Endothelial cell of umbilical vein (primary cell): ENCODE data around the gene NR5A2. TPM values are rescaled to one million over a fixed set of nuclear protein-coding genes. Genes with fewer than 3 reads are reported as not detected.

Source experiments
- BruUV-seq: library from RNA; stranded (reverse); fragments of 400-500 nt; replicated peaks from 2 replicates; lab custom pipeline; 2021; lab: Mats Ljungman, UMichigan
- CTCF ChIA-PET: fragments of 300-600, 350-600 bp; sonication (Branson Sonifier 250); formaldehyde crosslinking; loops from one replicate; lab custom pipeline; 2021; ENCODE audit warnings: antibody characterized with exemption, inconsistent platforms; lab: Charles Lee
- POLR2A ChIA-PET: fragments of 300-600, 350-600 bp; sonication (Branson Sonifier 250); formaldehyde crosslinking; loops from one replicate; lab custom pipeline; 2021; ENCODE audit warnings: antibody characterized with exemption, inconsistent platforms; lab: Charles Lee
- DNase-seq: peaks from one replicate; pipeline ENCODE4 v3.0.0-alpha.2; 2011; ENCODE audit warnings: low read depth, low spot score
- FAIRE-seq: peaks from 2 replicates; lab custom pipeline; 2011; peaks lifted over from hg19 to GRCh38; lab: Jason Lieb, UNC
- H2AFZ ChIP-seq: 2 replicates; pipeline ENCODE4 v1.6.0; 2012; ENCODE audit warnings: low read depth, low read length, control low read depth, inconsistent platforms
- H3K27ac ChIP-seq: 2 replicates; pipeline ENCODE4 v1.5.1; 2011; ENCODE audit warnings: low read depth, mild to moderate bottlenecking, control low read depth, low read length, moderate library complexity; ENCODE audit not compliant: insufficient read depth
- H3K27me3 ChIP-seq, 2 experiments: 2 replicates each; pipeline versions ENCODE4 v1.6.0 to v1.6.1; 2011; ENCODE audit warnings: low read length in 2 of 2, mixed read lengths in 1 of 2; ENCODE audit not compliant: control insufficient read depth in 2 of 2, insufficient read depth in 2 of 2
- H3K36me3 ChIP-seq, 2 experiments: 2 replicates in 1 of 2; 3 replicates in 1 of 2; pipeline ENCODE4 v1.5.1; 2011; ENCODE audit warnings: low read length in 2 of 2, mild to moderate bottlenecking in 1 of 2, moderate library complexity in 1 of 2; ENCODE audit not compliant: control insufficient read depth in 2 of 2, insufficient read depth in 2 of 2; ENCODE audit errors: extremely low read depth in 1 of 2
- H3K4me1 ChIP-seq: 3 replicates; pipeline ENCODE4 v1.5.1; 2011; ENCODE audit warnings: mild to moderate bottlenecking, low read length; ENCODE audit not compliant: control insufficient read depth, insufficient read depth; ENCODE audit errors: extremely low read depth
- H3K4me2 ChIP-seq: 2 replicates; pipeline ENCODE4 v1.6.1; 2011; ENCODE audit warnings: low read length, control low read depth, mixed read lengths; ENCODE audit not compliant: insufficient read depth
- H3K4me3 ChIP-seq, 3 experiments: fragments of 200-600 bp in 1 of 3; sonication (generic), shearing (Covaris generic) in 1 of 3; replicated peaks in 1 of 3; 2 replicates each; pipeline ENCODE4 v1.5.1; 2011 to 2016; ENCODE audit warnings: control low read depth in 3 of 3, low read length in 3 of 3, mild to moderate bottlenecking in 2 of 3, inconsistent platforms in 1 of 3, low read depth in 1 of 3, moderate library complexity in 1 of 3; ENCODE audit not compliant: insufficient read depth in 1 of 3
- H3K79me2 ChIP-seq: 2 replicates; pipeline ENCODE4 v1.6.0; 2012; ENCODE audit warnings: low read length, inconsistent platforms; ENCODE audit not compliant: control insufficient read depth, insufficient read depth
- H3K9ac ChIP-seq: replicated peaks from 2 replicates; pipeline ENCODE3; 2011; ENCODE audit warnings: low read length, control low read depth; ENCODE audit not compliant: insufficient read depth; ENCODE audit errors: extremely low read depth
- H3K9me1 ChIP-seq: replicated peaks from 3 replicates; pipeline ENCODE4 v1.6.0; 2011; ENCODE audit warnings: mild to moderate bottlenecking, low read length; ENCODE audit not compliant: control insufficient read depth, insufficient read depth; ENCODE audit errors: extremely low read depth
- H3K9me3 ChIP-seq: replicated peaks from 2 replicates; pipeline ENCODE4 v1.5.1; 2012; ENCODE audit warnings: low read length, inconsistent platforms; ENCODE audit not compliant: control insufficient read depth, insufficient read depth
- H4K20me1 ChIP-seq: replicated peaks from 2 replicates; pipeline ENCODE3; 2011; ENCODE audit warnings: mild to moderate bottlenecking, low read length; ENCODE audit not compliant: control insufficient read depth, insufficient read depth; ENCODE audit errors: extremely low read depth
- EZH2 ChIP-seq: IDR thresholded peaks from 2 replicates; pipeline ENCODE4 v1.6.1; 2012; ENCODE audit warnings: borderline replicate concordance, low read depth, mild to moderate bottlenecking, moderate library complexity, low read length, inconsistent platforms; ENCODE audit not compliant: severe bottlenecking
- FOS ChIP-seq: IDR thresholded peaks from 2 replicates; pipeline ENCODE4 v1.6.1; 2011; ENCODE audit warnings: mild to moderate bottlenecking, low read length, moderate library complexity, borderline replicate concordance; ENCODE audit not compliant: insufficient read depth
- GATA2 ChIP-seq: IDR thresholded peaks from 2 replicates; pipeline ENCODE4 v1.7.0; 2011; ENCODE audit warnings: low read depth, mild to moderate bottlenecking, moderate library complexity, mixed read lengths, low read length; ENCODE audit not compliant: insufficient read length, insufficient read depth
- JUN ChIP-seq: IDR thresholded peaks from 2 replicates; pipeline ENCODE4 v1.6.1; 2011; ENCODE audit warnings: borderline replicate concordance, low read depth; ENCODE audit not compliant: insufficient read length, insufficient read depth
- MYC ChIP-seq: IDR thresholded peaks from one replicate; pipeline ENCODE4 v1.6.1; 2011; ENCODE audit warnings: mild to moderate bottlenecking, low read depth, low read length
- POLR2A ChIP-seq: IDR thresholded peaks from 2 replicates; pipeline ENCODE4 v1.6.1; 2012; ENCODE audit warnings: low read depth, mild to moderate bottlenecking, control low read depth, low read length
- POLR2AphosphoS5 ChIP-seq: IDR thresholded peaks from 2 replicates; pipeline ENCODE4 v1.6.1; 2012; ENCODE audit warnings: low read depth, mild to moderate bottlenecking, control low read depth, low read length, moderate library complexity; ENCODE audit not compliant: insufficient read depth
- dilution Hi-C: fragments of 300-500 bp; cut with MboI; formaldehyde crosslinking; loops from one replicate; pipeline ENCODE4 v1.15.0; 2019; ENCODE audit warnings: low sequenced_read_pairs; ENCODE audit not compliant: extremely low pct_ligation_motif_present
- intact Hi-C: fragments of 100-400 bp; cut with micrococcal nuclease; formaldehyde crosslinking; loops from one replicate; pipeline ENCODE4 v1.10.0; 2022
- polyA plus RNA-seq, 4 experiments: library from polyadenylated mRNA; depleted of rRNA in 3 of 4; stranded (reverse) in 3 of 4; unstranded in 1 of 4; fragments of >200 nt; gene quantifications; 2 replicates each; pipeline versions ENCODE4 v1.2.1 to v1.2.3, GENCODE V29; 2011 to 2012; ENCODE audit warnings: missing spikeins in 1 of 4
- total RNA-seq: library from RNA; stranded (reverse); gene quantifications from 2 replicates; pipeline ENCODE4 v1.2.3, GENCODE V29; 2021
- TF ChIP-seq, protein P1 (sequence below), 2 donors: IDR thresholded peaks; 1 replicate in 1 of 2; 2 replicates in 1 of 2; pipeline ENCODE4 v1.5.1; 2011; ENCODE audit warnings: low read length in 2 of 2, mild to moderate bottlenecking in 2 of 2, moderate library complexity in 2 of 2, control low read depth in 1 of 2, inconsistent platforms in 1 of 2, low read depth in 1 of 2; ENCODE audit not compliant: insufficient read depth in 1 of 2; ENCODE audit errors: extremely low read depth in 1 of 2
- TF ChIP-seq, protein P2 (sequence below): IDR thresholded peaks from 2 replicates; pipeline ENCODE4 v1.6.1; 2011; ENCODE audit not compliant: insufficient read depth, insufficient read length

Gene NR5A2
- total and polyA plus RNA-seq, 2 donors (not counting 3 experiments of a cell fraction or from before 2014, with no cell fraction given) = 3.4 to 12.1 TPM

DNA sequence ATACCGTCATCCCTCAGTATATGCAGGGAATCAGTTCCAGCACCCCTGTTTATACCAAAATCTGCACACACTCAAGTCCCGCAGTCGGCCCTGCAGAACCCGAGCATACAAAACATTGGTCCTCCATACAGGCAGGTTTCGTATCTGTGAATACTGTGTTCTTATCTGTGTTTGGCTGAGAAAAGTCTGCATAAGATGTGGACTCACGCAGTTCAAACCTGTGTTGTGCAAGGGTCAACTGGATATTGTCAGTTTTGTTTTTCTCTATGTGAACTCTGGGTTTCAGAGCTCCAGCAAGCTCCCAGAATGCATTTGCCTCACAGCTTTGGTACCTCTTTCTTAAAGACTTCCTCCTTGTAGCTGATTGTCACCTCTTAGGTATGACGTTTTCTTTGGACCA is 100.6 kb downstream of the NR5A2 start:
- Histone ChIP-seq H3K4me1 (no peaks in the 10 kb centered on the region), H3K9ac (no peak overlapping the region), H3K4me3 (no peak overlapping the region), H3K79me2 (no peaks in the 10 kb centered on the region), H3K27me3 (no peaks in the 10 kb centered on the region), H3K4me2 (no peak overlapping the region), H3K9me1 (no peaks in the 10 kb centered on the region), H3K9me3 (no peaks in the 10 kb centered on the region), H4K20me1 (no peaks in the 10 kb centered on the region), H2AFZ (no peak overlapping the region), H3K36me3 (no peaks in the 10 kb centered on the region), H3K27ac (no peak overlapping the region)
- no TSS peak for BruUV-seq
- intact Hi-C loops (no loop called here), dilution Hi-C loops (no loop called here)
- CTCF ChIA-PET = interaction anchor here (1.2 to 1.8 kb wide), 2 partner anchors 11 to 443 kb away, joined by 5 to 6 read pairs; no protein-coding TSS in a partner anchor
- FAIRE-seq (no peak), DNase-seq (no peak)
- POLR2A ChIA-PET = no interaction called here
- TF ChIP-seq MYC (no peak), POLR2AphosphoS5 (no peak), EZH2 (no peak), GATA2 (no peak), FOS (no peak), POLR2A (no peak), JUN (no peak)
- TF ChIP-seq, protein P1, sequence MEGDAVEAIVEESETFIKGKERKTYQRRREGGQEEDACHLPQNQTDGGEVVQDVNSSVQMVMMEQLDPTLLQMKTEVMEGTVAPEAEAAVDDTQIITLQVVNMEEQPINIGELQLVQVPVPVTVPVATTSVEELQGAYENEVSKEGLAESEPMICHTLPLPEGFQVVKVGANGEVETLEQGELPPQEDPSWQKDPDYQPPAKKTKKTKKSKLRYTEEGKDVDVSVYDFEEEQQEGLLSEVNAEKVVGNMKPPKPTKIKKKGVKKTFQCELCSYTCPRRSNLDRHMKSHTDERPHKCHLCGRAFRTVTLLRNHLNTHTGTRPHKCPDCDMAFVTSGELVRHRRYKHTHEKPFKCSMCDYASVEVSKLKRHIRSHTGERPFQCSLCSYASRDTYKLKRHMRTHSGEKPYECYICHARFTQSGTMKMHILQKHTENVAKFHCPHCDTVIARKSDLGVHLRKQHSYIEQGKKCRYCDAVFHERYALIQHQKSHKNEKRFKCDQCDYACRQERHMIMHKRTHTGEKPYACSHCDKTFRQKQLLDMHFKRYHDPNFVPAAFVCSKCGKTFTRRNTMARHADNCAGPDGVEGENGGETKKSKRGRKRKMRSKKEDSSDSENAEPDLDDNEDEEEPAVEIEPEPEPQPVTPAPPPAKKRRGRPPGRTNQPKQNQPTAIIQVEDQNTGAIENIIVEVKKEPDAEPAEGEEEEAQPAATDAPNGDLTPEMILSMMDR (IDR thresholded peaks at IDR 0.05; ENCODE audit: extremely low read depth in 1 of 2, insufficient read depth in 1 of 2, low read depth in 1 of 2, low read length in 2 of 2) = no peak
- TF ChIP-seq, protein P2, sequence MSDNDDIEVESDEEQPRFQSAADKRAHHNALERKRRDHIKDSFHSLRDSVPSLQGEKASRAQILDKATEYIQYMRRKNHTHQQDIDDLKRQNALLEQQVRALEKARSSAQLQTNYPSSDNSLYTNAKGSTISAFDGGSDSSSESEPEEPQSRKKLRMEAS = no peak
